GM18505 (cell line): ENCODE results near the gene MARCHF6.

ENCODE experiments used
- ATAC-seq: cut with Tn5 transposase; IDR thresholded peaks from one replicate; pipeline ENCODE4 v1.9.1; 2021; ENCODE audit not compliant: unreplicated experiment
- POLR2A ChIP-seq: IDR thresholded peaks from 4 replicates; pipeline ENCODE4 v1.6.1; 2011; ENCODE audit warnings: borderline replicate concordance; ENCODE audit not compliant: insufficient read depth, insufficient read length; ENCODE audit errors: extremely low read depth

MARCHF6 gene, protein sequence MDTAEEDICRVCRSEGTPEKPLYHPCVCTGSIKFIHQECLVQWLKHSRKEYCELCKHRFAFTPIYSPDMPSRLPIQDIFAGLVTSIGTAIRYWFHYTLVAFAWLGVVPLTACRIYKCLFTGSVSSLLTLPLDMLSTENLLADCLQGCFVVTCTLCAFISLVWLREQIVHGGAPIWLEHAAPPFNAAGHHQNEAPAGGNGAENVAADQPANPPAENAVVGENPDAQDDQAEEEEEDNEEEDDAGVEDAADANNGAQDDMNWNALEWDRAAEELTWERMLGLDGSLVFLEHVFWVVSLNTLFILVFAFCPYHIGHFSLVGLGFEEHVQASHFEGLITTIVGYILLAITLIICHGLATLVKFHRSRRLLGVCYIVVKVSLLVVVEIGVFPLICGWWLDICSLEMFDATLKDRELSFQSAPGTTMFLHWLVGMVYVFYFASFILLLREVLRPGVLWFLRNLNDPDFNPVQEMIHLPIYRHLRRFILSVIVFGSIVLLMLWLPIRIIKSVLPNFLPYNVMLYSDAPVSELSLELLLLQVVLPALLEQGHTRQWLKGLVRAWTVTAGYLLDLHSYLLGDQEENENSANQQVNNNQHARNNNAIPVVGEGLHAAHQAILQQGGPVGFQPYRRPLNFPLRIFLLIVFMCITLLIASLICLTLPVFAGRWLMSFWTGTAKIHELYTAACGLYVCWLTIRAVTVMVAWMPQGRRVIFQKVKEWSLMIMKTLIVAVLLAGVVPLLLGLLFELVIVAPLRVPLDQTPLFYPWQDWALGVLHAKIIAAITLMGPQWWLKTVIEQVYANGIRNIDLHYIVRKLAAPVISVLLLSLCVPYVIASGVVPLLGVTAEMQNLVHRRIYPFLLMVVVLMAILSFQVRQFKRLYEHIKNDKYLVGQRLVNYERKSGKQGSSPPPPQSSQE

GRCh38 chr5:10353241-10354047, at the start of gene MARCHF6:
MARCHF6 (plus strand) TSS chr5:10353695; CDS start chr5:10353899, 204 bp downstream.
- TF ChIP-seq POLR2A = peak; percentile 95
- ATAC-seq = peak; percentile 88

DNA sequence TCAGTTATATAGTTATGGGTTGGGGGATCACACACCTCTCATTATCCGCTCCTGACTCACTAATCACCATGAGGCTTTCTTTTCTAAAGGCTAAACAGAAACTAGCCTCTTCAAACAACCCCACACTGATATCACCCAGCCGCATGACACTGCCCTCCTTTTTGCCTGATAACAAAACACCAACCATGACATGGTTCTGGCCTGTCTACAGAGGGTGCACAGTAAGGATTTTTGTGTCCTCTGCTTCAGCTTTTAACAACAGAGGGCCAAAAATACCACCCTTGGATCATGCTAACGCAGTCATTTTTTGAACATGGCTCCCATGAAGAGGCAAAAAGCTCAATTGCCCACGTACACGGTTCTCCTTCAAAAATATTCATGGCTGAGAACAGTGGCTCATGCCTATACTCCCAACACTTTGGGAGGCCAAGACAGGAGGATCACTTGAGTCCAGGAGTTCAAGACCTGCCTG, 49.8 kb upstream of the MARCHF6 start:
- ATAC-seq = no peak
- no peak for TF ChIP-seq POLR2A

GRCh38 chr5:10304932-10305331, 48.6 kb upstream of the MARCHF6 start:
- TF ChIP-seq POLR2A = no peak
- no peak for ATAC-seq

GRCh38 chr5:10306114-10306513, 47.4 kb upstream of the MARCHF6 start:
- no peak for TF ChIP-seq POLR2A
- ATAC-seq = no peak

- no peak for ATAC-seq
- no peak for TF ChIP-seq POLR2A
Observed at GRCh38 chr5:10306806-10307205, 46.7 kb upstream of the MARCHF6 start.

- no peak for TF ChIP-seq POLR2A
Observed at GRCh38 chr5:10307206-10308148, 46.0 kb upstream of the MARCHF6 start, which contains the start of gene CMBL. CMBL (minus strand) TSS chr5:10307902; CDS start chr5:10290762, 17,140 bp downstream.

DNA sequence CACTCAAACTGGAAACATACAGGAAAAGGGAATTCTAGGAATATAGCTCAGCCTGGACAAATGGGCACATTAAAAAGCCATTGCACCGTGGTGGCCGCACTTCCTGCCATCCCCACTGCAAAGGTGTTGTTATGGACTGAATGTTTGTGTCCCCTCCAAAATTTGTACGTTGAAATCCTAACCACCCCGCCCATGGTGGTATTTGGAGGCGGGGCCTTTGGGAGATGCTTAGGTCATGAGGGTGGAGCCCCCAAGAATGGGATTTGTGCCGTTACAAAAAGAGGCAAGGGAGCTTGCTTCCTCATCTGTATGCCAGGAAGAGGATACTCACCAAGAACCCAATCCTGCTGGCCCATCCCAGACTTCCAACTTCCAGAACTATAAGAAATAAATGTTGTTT, 44.7 kb upstream of the MARCHF6 start:
- ATAC-seq = no peak

More at GRCh38 chr5:10307206-10308148, 46.0 kb upstream of the MARCHF6 start, which contains the start of gene CMBL:
- ATAC-seq = peak; percentile 79

DNA sequence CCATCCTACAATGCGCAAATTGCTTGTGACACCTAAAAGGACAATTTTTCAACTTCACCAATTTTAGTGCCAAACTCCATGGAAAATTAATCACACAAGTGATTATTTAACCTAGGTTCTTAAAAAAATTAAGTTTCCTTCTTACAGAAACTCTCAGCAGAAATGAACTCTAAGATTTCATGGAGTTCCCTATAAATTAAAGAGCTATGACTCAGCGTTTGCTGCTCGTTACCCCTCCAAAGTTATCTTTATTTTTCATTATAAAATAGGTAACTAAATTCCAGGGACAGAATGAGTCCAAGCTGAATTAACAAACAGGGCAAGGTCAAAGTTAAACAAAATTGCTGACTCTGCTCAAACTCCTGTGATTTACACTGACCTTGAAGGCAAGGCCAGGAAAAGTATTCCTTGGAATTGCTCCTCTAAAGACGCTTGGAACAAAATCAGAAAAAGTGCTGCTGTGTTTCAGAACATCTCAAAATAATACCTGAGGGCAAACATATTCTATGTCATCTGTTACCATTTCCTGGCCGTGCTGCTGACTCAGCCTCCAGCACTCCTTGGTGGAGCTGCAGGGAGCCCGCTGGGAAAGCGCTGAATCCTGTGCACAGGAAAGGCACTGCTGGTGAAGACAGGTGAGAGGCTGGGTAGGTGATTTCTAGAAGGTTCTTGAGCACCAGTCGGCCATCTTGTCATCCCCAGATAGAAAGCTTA, 43.3 kb upstream of the MARCHF6 start:
- ATAC-seq = no peak
- TF ChIP-seq POLR2A = no peak

More for the DNA sequence above, 44.7 kb upstream of the MARCHF6 start:
- no peak for TF ChIP-seq POLR2A

GRCh38 chr5:10310835-10311570, 42.5 kb upstream of the MARCHF6 start:
- peak; percentile 69 for ATAC-seq

GRCh38 chr5:10311595-10312425, 41.7 kb upstream of the MARCHF6 start:
- TF ChIP-seq POLR2A = no peak
- no peak for ATAC-seq
